Measurements from ENCODE around the gene IFNL1.

DNA sequence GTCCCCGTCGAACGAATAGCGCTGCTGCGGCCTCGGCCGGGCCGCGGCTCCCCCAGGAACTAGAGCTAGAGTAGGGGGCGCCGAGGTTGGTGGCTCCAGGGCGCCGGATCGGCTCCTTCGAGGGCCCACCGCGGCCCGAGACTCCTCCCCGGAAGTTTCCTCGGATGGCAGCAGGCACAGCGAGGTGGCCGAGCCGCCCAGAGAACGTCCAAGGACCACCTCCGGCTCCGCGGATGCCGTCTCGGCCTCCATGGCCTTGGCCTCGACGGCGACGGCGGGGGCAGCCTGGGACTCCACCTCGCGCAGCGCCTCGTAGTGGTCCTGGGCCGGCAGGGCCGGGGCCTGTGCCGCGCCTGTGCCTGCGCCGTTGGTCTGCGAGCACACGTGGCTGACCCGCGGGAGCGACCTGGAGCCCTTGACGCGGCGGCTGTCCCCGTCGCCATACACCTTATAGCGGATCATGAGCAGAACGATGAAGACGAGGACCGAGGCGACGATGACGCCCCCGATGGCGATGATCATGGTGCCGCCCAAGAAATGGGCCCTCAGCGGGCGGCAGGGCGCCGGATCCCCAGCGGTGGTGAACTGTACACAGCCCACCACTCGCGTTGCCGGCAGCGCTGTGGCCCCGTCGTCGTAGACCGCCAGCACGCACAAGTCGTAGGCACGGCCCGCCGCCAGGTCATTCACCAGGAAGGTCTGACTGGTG lies 11.8 kb downstream of the IFNL1 start:
- TF ChIP-seq, protein P1, sequence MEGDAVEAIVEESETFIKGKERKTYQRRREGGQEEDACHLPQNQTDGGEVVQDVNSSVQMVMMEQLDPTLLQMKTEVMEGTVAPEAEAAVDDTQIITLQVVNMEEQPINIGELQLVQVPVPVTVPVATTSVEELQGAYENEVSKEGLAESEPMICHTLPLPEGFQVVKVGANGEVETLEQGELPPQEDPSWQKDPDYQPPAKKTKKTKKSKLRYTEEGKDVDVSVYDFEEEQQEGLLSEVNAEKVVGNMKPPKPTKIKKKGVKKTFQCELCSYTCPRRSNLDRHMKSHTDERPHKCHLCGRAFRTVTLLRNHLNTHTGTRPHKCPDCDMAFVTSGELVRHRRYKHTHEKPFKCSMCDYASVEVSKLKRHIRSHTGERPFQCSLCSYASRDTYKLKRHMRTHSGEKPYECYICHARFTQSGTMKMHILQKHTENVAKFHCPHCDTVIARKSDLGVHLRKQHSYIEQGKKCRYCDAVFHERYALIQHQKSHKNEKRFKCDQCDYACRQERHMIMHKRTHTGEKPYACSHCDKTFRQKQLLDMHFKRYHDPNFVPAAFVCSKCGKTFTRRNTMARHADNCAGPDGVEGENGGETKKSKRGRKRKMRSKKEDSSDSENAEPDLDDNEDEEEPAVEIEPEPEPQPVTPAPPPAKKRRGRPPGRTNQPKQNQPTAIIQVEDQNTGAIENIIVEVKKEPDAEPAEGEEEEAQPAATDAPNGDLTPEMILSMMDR (IDR thresholded peaks at IDR 0.05) = no peak
- TF ChIP-seq POLR2A (IDR thresholded peaks at IDR 0.05) = no peak
- no peak for TF ChIP-seq POLR2AphosphoS5 (IDR thresholded peaks at IDR 0.05)
